HepG2 (cell line): ENCODE measurements around the gene UTP25. TPM values are rescaled to one million over a fixed set of nuclear protein-coding genes. Genes with fewer than 3 reads are reported as not detected.

Experiments
- ATAC-seq: fragments of 200-7000 bp; cut with Tn5 transposase; 3 replicates; pipeline ENCODE4 v1.9.1; 2020; ENCODE audit warnings: mild to moderate bottlenecking, moderate library complexity
- BruUV-seq: library from RNA; stranded (reverse); fragments of 400-500 nt; replicated peaks from 2 replicates; lab custom pipeline; 2021; lab: Mats Ljungman, UMichigan
- CTCF ChIA-PET: fragments of 300-600 bp; formaldehyde crosslinking; extraction: SDS; loops from one replicate; lab custom pipeline; 2021; ENCODE audit warnings: low total read pairs, inconsistent platforms, low intra/inter-chr PET ratio; lab: Yijun Ruan, JAX
- POLR2A ChIA-PET: fragments of 350-600 bp; sonication (Branson Sonifier 250); formaldehyde crosslinking; loops from one replicate; lab custom pipeline; 2020; ENCODE audit warnings: antibody characterized with exemption, inconsistent platforms; lab: Yijun Ruan, JAX
- DNase-seq: peaks from one replicate; pipeline ENCODE4 v3.0.0-alpha.2; 2015; ENCODE audit warnings: low spot score
- FAIRE-seq: peaks from 3 replicates; lab custom pipeline; 2011; peaks lifted over from hg19 to GRCh38; lab: Jason Lieb, UNC
- H2AFZ ChIP-seq: one replicate; pipeline ENCODE4 v1.6.1; 2011; ENCODE audit warnings: low read length, inconsistent platforms
- H3K27ac ChIP-seq: fragments of 300-600 bp; 3 replicates; pipeline ENCODE4 v1.8.0; 2011; ENCODE audit warnings: mixed run types, mild to moderate bottlenecking, mixed read lengths, low read length, inconsistent platforms; ENCODE audit not compliant: insufficient read depth; ENCODE audit errors: extremely low read length
- H3K27me3 ChIP-seq, 2 experiments: fragments of 200-600 bp in 1 of 2; 2 replicates in 1 of 2; 3 replicates in 1 of 2; pipeline versions ENCODE4 v1.6.0 to v1.8.0; 2011; ENCODE audit warnings: low read length in 2 of 2, mild to moderate bottlenecking in 2 of 2, moderate library complexity in 2 of 2, inconsistent platforms in 1 of 2; ENCODE audit not compliant: insufficient read depth in 2 of 2, control insufficient read depth in 1 of 2
- H3K36me3 ChIP-seq, 2 experiments: fragments of 200-600 bp in 1 of 2; replicated peaks in 1 of 2; 2 replicates in 1 of 2; 3 replicates in 1 of 2; pipeline versions ENCODE4 v1.5.1 to v1.8.0; 2011; ENCODE audit warnings: low read length in 2 of 2, inconsistent platforms in 1 of 2; ENCODE audit not compliant: insufficient read depth in 2 of 2, control insufficient read depth in 1 of 2
- H3K4me1 ChIP-seq: 2 replicates; pipeline ENCODE4 v1.5.1; 2012; ENCODE audit warnings: low read length, inconsistent platforms; ENCODE audit not compliant: insufficient read depth
- H3K4me2 ChIP-seq: 2 replicates; pipeline ENCODE4 v1.6.0; 2011; ENCODE audit warnings: low read depth, low read length, inconsistent platforms
- H3K4me3 ChIP-seq, 3 experiments: fragments of 200-600 bp in 1 of 3; sonication (generic), shearing (Covaris generic) in 1 of 3; replicated peaks in 1 of 3; 2 replicates each; pipeline ENCODE4 v1.5.1; 2011 to 2016; ENCODE audit warnings: low read length in 3 of 3, inconsistent platforms in 2 of 3, low read depth in 2 of 3, mild to moderate bottlenecking in 2 of 3, control low read depth in 1 of 3, mixed read lengths in 1 of 3; ENCODE audit not compliant: insufficient read depth in 1 of 3
- H3K79me2 ChIP-seq: one replicate; pipeline ENCODE4 v1.6.1; 2011; ENCODE audit warnings: low read length, inconsistent platforms; ENCODE audit not compliant: insufficient read depth
- H3K9ac ChIP-seq: 2 replicates; pipeline ENCODE4 v1.6.0; 2011; ENCODE audit warnings: mild to moderate bottlenecking, low read depth, low read length, inconsistent platforms; ENCODE audit not compliant: insufficient read depth
- H3K9me3 ChIP-seq: 2 replicates; pipeline ENCODE4 v1.5.1; 2012; ENCODE audit warnings: mild to moderate bottlenecking, low read length
- H4K20me1 ChIP-seq: 2 replicates; pipeline ENCODE4 v1.6.0; 2011; ENCODE audit warnings: inconsistent platforms, mild to moderate bottlenecking, low read length, moderate library complexity; ENCODE audit not compliant: insufficient read depth
- CREB1 ChIP-seq, 2 experiments: fragments of 450-650 bp in 1 of 2; IDR thresholded peaks; 2 replicates each; pipeline ENCODE4 v1.6.1; 2016 to 2017; ENCODE audit warnings: control low read depth in 1 of 2, mild to moderate bottlenecking in 1 of 2, missing compliant biosample characterization in 1 of 2, missing genetic modification characterization in 1 of 2
- ISX ChIP-seq: sonication (generic); formaldehyde crosslinking; conservative IDR thresholded peaks from 2 replicates; pipeline ENCODE4 v1.5.0; 2020; ENCODE audit warnings: missing genetic modification reagents
- MTF1 ChIP-seq: sonication (generic); formaldehyde crosslinking; IDR thresholded peaks from 2 replicates; pipeline ENCODE4 v1.5.0; 2020; ENCODE audit warnings: missing genetic modification reagents
- NCOA1 ChIP-seq: sonication (generic); formaldehyde crosslinking; IDR thresholded peaks from 2 replicates; pipeline ENCODE4 v1.9.0; 2021; ENCODE audit warnings: missing genetic modification reagents
- RFX3 ChIP-seq: IDR thresholded peaks from 2 replicates; pipeline ENCODE4 v1.6.1; 2016; ENCODE audit warnings: missing biosample characterization, missing genetic modification reagents
- RFXANK ChIP-seq: IDR thresholded peaks from 2 replicates; pipeline ENCODE4 v1.6.1; 2016
- SRSF4 ChIP-seq: fragments of 200-400 bp; formaldehyde crosslinking; IDR thresholded peaks from one replicate; pipeline ENCODE4 v1.6.1; 2018; ENCODE audit warnings: mild to moderate bottlenecking, low read depth, low read length, moderate library complexity; ENCODE audit not compliant: poor library complexity, severe bottlenecking
- TEAD3 ChIP-seq: optimal IDR thresholded peaks from 2 replicates; pipeline ENCODE3; 2016; ENCODE audit warnings: borderline replicate concordance
- ZNF430 ChIP-seq: sonication (generic); formaldehyde crosslinking; IDR thresholded peaks from 2 replicates; pipeline ENCODE4 v1.9.0; 2021; ENCODE audit warnings: mild to moderate bottlenecking, missing genetic modification reagents
- ZNF44 ChIP-seq: sonication (generic); formaldehyde crosslinking; IDR thresholded peaks from 2 replicates; pipeline ENCODE4 v1.5.1; 2020; ENCODE audit warnings: mild to moderate bottlenecking, missing genetic modification reagents
- ZNF781 ChIP-seq: sonication (generic); formaldehyde crosslinking; IDR thresholded peaks from 2 replicates; pipeline ENCODE4 v1.5.1; 2020; ENCODE audit warnings: borderline replicate concordance, mild to moderate bottlenecking, missing genetic modification reagents; ENCODE audit errors: not compliant biosample characterization
- WGBS: methylation state at CpG from one replicate; pipeline ENCODE4 v1.1.6; 2017; ENCODE audit warnings: low lambda C conversion rate; 5-methylcytosine and 5-hydroxymethylcytosine counted together
- in situ Hi-C: cut with HindIII; loops from 2 replicates; pipeline ENCODE4 v1.10.0; 2017; ENCODE audit warnings: low pct_unique_long_range_greater_than_20kb; ENCODE audit not compliant: extremely low pct_ligation_motif_present
- intact Hi-C: fragments of 100-400 bp; cut with micrococcal nuclease; formaldehyde crosslinking; loops from one replicate; pipeline ENCODE4 v1.10.0; 2022; ENCODE audit not compliant: unreplicated experiment
- polyA plus RNA-seq, 8 experiments: library from polyadenylated mRNA; depleted of rRNA in 3 of 8; stranded (reverse) in 7 of 8; unstranded in 1 of 8; fragments of >200 nt; fragmentation: Illumina TruSeq in 4 of 8; extraction: Trizol in 4 of 8; gene quantifications; 2 replicates each; pipeline versions ENCODE4 v1.2.1 to v1.2.3, GENCODE V29; 2011 to 2016; ENCODE audit warnings: low read depth in 4 of 8, missing spikeins in 1 of 8, mixed read lengths in 1 of 8; ENCODE audit not compliant: insufficient read depth in 1 of 8
- total RNA-seq, 5 experiments: library from RNA; depleted of rRNA; stranded (reverse); fragments of >200 nt; fragmentation: Illumina TruSeq; extraction: Trizol; gene quantifications; 2 replicates each; pipeline ENCODE4 v1.2.3, GENCODE V29; 2016; ENCODE audit warnings: low read depth in 1 of 5

Gene UTP25
- total and polyA plus RNA-seq, 2 of the 13 experiments (the other 11 are each of a cell fraction or from before 2014, with no cell fraction given) = 4.8 to 5.7 TPM

- no peak for TF ChIP-seq ZNF44 (CRISPR knock-in tag)
- no peak for TF ChIP-seq RFX3 (CRISPR knock-in tag)
- TF ChIP-seq ZNF430 = no peak
- no peak for TF ChIP-seq SRSF4
- no peak for TF ChIP-seq CREB1 (IDR thresholded peaks at IDR 0.05)
- no peak for TF ChIP-seq CREB1 (CRISPR knock-in tag; IDR thresholded peaks at IDR 0.05)
- TF ChIP-seq ISX (CRISPR knock-in tag) = no peak
- no peak for TF ChIP-seq ZNF781
- TF ChIP-seq TEAD3 (CRISPR knock-in tag) = no peak
- TF ChIP-seq NCOA1 (CRISPR knock-in tag) = no peak
- TF ChIP-seq RFXANK = no peak
These were observed 11.8 kb upstream of the UTP25 start (continued) for GRCh38 chr1:209815931-209816341.

GRCh38 chr1:209816923-209817322, 10.8 kb upstream of the UTP25 start:
- Histone ChIP-seq H3K9me3 (no peaks in the 10 kb centered on the region), H3K79me2 (no peaks in the 10 kb centered on the region), H3K4me2 (no peak overlapping the region), H3K9ac (no peak overlapping the region), H2AFZ (no peak overlapping the region), H3K4me3 (no peak overlapping the region), H3K36me3 (no peaks in the 10 kb centered on the region), H3K27ac (no peak overlapping the region), H4K20me1 (no peaks in the 10 kb centered on the region), H3K27me3 (peaks cover 0 to 8% of the 10 kb centered on the region in 2 experiments; a peak in 2 of 5 replicates), H3K4me1 (peaks cover 32% of the 10 kb centered on the region)
- 6% methylated on average over 2 of the region's 3 CpGs for WGBS
- in situ Hi-C loops (no loop called here), intact Hi-C loops (no loop called here)
- no peak for ATAC-seq
- ChIA-PET CTCF (no interaction called here), POLR2A (no interaction called here)
- FAIRE-seq = no peak
- DNase-seq = no peak
- no TSS peak for BruUV-seq
- TF ChIP-seq MTF1 = no peak
